MV-4-11 (cell line): ENCODE results near the gene ROPN1L.

ENCODE experiments used
- DNase-seq: peaks from one replicate; lab custom pipeline; 2025; lab: John Stamatoyannopoulos, UW

Gene ROPN1L

GRCh38 chr5:10459080-10460055, 17.7 kb downstream of the ROPN1L start:
- no peak for DNase-seq

- no peak for DNase-seq
Measured at GRCh38 chr5:10460252-10460906, 18.7 kb downstream of the ROPN1L start.

GRCh38 chr5:10461041-10461440, 19.4 kb downstream of the ROPN1L start:
- DNase-seq = no peak

- no peak for DNase-seq
Measured at GRCh38 chr5:10461904-10462555, 20.4 kb downstream of the ROPN1L start.

GRCh38 chr5:10463566-10463965, 21.9 kb downstream of the ROPN1L start:
- no peak for DNase-seq

- no peak for DNase-seq
Measured at GRCh38 chr5:10464173-10464572, 22.5 kb downstream of the ROPN1L start.

GRCh38 chr5:10465726-10466125, 24.0 kb downstream of the ROPN1L start:
- DNase-seq = no peak

GRCh38 chr5:10466446-10467073, 24.9 kb downstream of the ROPN1L start:
- DNase-seq = no peak

GRCh38 chr5:10467281-10468198, 25.9 kb downstream of the ROPN1L start:
- no peak for DNase-seq

- DNase-seq = no peak
Measured at GRCh38 chr5:10468256-10468655, 26.6 kb downstream of the ROPN1L start.

GRCh38 chr5:10469253-10470050, 27.8 kb downstream of the ROPN1L start:
- DNase-seq = no peak

GRCh38 chr5:10470669-10471068, 29.0 kb downstream of the ROPN1L start:
- DNase-seq = no peak

- DNase-seq = no peak
Measured at GRCh38 chr5:10471677-10472076, 30.0 kb downstream of the ROPN1L start.

GRCh38 chr5:10474521-10475075, 32.9 kb downstream of the ROPN1L start:
- no peak for DNase-seq

- no peak for DNase-seq
Measured at GRCh38 chr5:10475931-10476676, 34.4 kb downstream of the ROPN1L start.

- DNase-seq = no peak
Measured at GRCh38 chr5:10476878-10477277, 35.2 kb downstream of the ROPN1L start.

GRCh38 chr5:10477943-10478342, 36.3 kb downstream of the ROPN1L start:
- no peak for DNase-seq

GRCh38 chr5:10478436-10478835, 36.8 kb downstream of the ROPN1L start:
- DNase-seq = no peak

- DNase-seq = no peak
Measured at GRCh38 chr5:10479154-10479721, 37.6 kb downstream of the ROPN1L start.
